GM12878 (cell line): ENCODE measurements around the gene FER1L5.

ENCODE experiments used
- CTCF ChIP-seq, 3 experiments: IDR thresholded peaks in 2 of 3; conservative IDR thresholded peaks in 1 of 3; 2 replicates each; pipeline ENCODE4 v1.5.1; 2011; ENCODE audit warnings: low read depth in 3 of 3, low read length in 3 of 3, mild to moderate bottlenecking in 3 of 3, control low read depth in 2 of 3, moderate library complexity in 2 of 3, inconsistent platforms in 1 of 3, mixed read lengths in 1 of 3; ENCODE audit not compliant: control insufficient read depth in 2 of 3, insufficient read depth in 1 of 3; ENCODE audit errors: extremely low read depth in 1 of 3
- E2F8 ChIP-seq: fragments of 450-650 bp; IDR thresholded peaks from 2 replicates; pipeline ENCODE4 v1.6.1; 2018; ENCODE audit warnings: mild to moderate bottlenecking, low read depth, moderate library complexity; ENCODE audit not compliant: partially characterized antibody
- POLR2A ChIP-seq: IDR thresholded peaks from 2 replicates; pipeline ENCODE4 v1.6.1; 2011; ENCODE audit warnings: low read depth, mild to moderate bottlenecking, low read length
- POLR2AphosphoS2 ChIP-seq: IDR thresholded peaks from 2 replicates; pipeline ENCODE4 v1.6.1; 2011; ENCODE audit warnings: low read depth, mild to moderate bottlenecking, low read length, improper control_type of control experiment, moderate library complexity
- RAD21 ChIP-seq: IDR thresholded peaks from 2 replicates; pipeline ENCODE4 v1.6.1; 2011; ENCODE audit warnings: mild to moderate bottlenecking, low read depth, low read length, moderate library complexity; ENCODE audit not compliant: insufficient read depth
- ZNF274 ChIP-seq: IDR thresholded peaks from one replicate; pipeline ENCODE4 v1.8.0; 2011; ENCODE audit not compliant: insufficient read length, insufficient read depth
- ZNF622 ChIP-seq: fragments of 450-650 bp; IDR thresholded peaks from 2 replicates; pipeline ENCODE4 v1.6.1; 2017; ENCODE audit warnings: mild to moderate bottlenecking, inconsistent platforms

- no peak for TF ChIP-seq ZNF622
- no peak for TF ChIP-seq POLR2A
- no peak for TF ChIP-seq ZNF274
- no peak for TF ChIP-seq E2F8
- no peak for TF ChIP-seq RAD21
- no peak for TF ChIP-seq POLR2AphosphoS2
- TF ChIP-seq CTCF (IDR thresholded peaks at IDR 0.05 in 2 of 3, conservative IDR thresholded peaks at IDR 0.05 in 1 of 3; ENCODE audit: control insufficient read depth in 2 of 3, extremely low read depth in 1 of 3, insufficient read depth in 1 of 3, low read depth in 3 of 3, low read length in 3 of 3), result no peak
These were observed 19.8 kb downstream of the FER1L5 start for GRCh38 chr2:96662360-96662759.
